A549 (cell line): ENCODE results near the gene GK2. TPM values are rescaled to one million over a fixed set of nuclear protein-coding genes. Genes with fewer than 3 reads are reported as not detected.

Experiments used
- ATAC-seq, 2 experiments: fragments of 200-7000 bp in 1 of 2; fragments of >200 bp in 1 of 2; cut with Nextera tagmentation in 1 of 2; cut with Tn5 transposase in 1 of 2; 3 replicates each; pipeline versions ENCODE4 v1.8.0 to v1.9.1; 2018 to 2020; ENCODE audit warnings: mild to moderate bottlenecking in 1 of 2, moderate library complexity in 1 of 2
- CTCF ChIA-PET: fragments of 300-600 bp; sonication (Branson Sonifier 250); formaldehyde crosslinking; extraction: SDS; loops from one replicate; lab custom pipeline; 2021; ENCODE audit warnings: antibody characterized with exemption, inconsistent platforms; lab: Yijun Ruan, JAX
- POLR2A ChIA-PET: fragments of 350-600 bp; formaldehyde crosslinking; extraction: SDS; loops from one replicate; lab custom pipeline; 2021; ENCODE audit warnings: antibody characterized with exemption, inconsistent platforms; lab: Yijun Ruan, JAX
- DNase-seq, 2 experiments: peaks; one replicate each; pipeline versions ENCODE4 v3.0.0 to v3.0.0-alpha.2; 2011 to 2016; ENCODE audit warnings: low read depth in 1 of 2, low spot score in 1 of 2
- FAIRE-seq: peaks from 2 replicates; lab custom pipeline; 2011; peaks lifted over from hg19 to GRCh38; lab: Jason Lieb, UNC
- H3K27ac ChIP-seq, 2 experiments: fragments of >200 bp; sonication (Bioruptor Twin); formaldehyde crosslinking; 3 replicates each; pipeline ENCODE4 v1.5.1; 2016 to 2017
- H3K4me1 ChIP-seq: fragments of >200 bp; sonication (Bioruptor Twin); formaldehyde crosslinking; 3 replicates; pipeline ENCODE4 v1.6.1; 2016
- H3K4me2 ChIP-seq: fragments of >200 bp; sonication (Bioruptor Twin); formaldehyde crosslinking; 3 replicates; pipeline ENCODE4 v1.6.1; 2016
- H3K4me3 ChIP-seq: fragments of >200 bp; sonication (Bioruptor Twin); formaldehyde crosslinking; 3 replicates; pipeline ENCODE4 v1.5.1; 2016
- H3K9me3 ChIP-seq: fragments of >200 bp; sonication (Bioruptor Twin); formaldehyde crosslinking; 3 replicates; pipeline ENCODE4 v1.6.1; 2016
- CBX2 ChIP-seq: fragments of 200-600 bp; sonication (generic); IDR thresholded peaks from 2 replicates; pipeline ENCODE4 v1.6.1; 2016; ENCODE audit warnings: low read depth, mild to moderate bottlenecking, borderline replicate concordance
- CEBPB ChIP-seq, 2 experiments: fragments of >200 bp in 1 of 2; sonication (Bioruptor Twin) in 1 of 2; formaldehyde crosslinking in 1 of 2; IDR thresholded peaks; 2 replicates each; pipeline ENCODE4 v1.6.1; 2012 to 2016
- CHD2 ChIP-seq: fragments of 150-350 bp; IDR thresholded peaks from 2 replicates; pipeline ENCODE4 v1.6.1; 2014; ENCODE audit warnings: low read length; ENCODE audit not compliant: partially characterized antibody
- EHF ChIP-seq: fragments of 250-450 bp; sonication (Bioruptor Pico); IDR thresholded peaks from 2 replicates; pipeline ENCODE4 v1.5.0; 2020; ENCODE audit warnings: mild to moderate bottlenecking
- EP300 ChIP-seq, 2 experiments: fragments of >200 bp; sonication (Bioruptor Twin); formaldehyde crosslinking; IDR thresholded peaks; 2 replicates in 1 of 2; 3 replicates in 1 of 2; pipeline ENCODE4 v1.6.1; 2016 to 2017
- FOSB ChIP-seq: fragments of 250-450 bp; sonication (Bioruptor Pico); IDR thresholded peaks from 2 replicates; pipeline ENCODE4 v1.5.0; 2020; ENCODE audit warnings: mild to moderate bottlenecking, moderate library complexity
- GATA3 ChIP-seq: IDR thresholded peaks from 2 replicates; pipeline ENCODE4 v1.6.1; 2012; ENCODE audit warnings: borderline replicate concordance
- HOXA7 ChIP-seq: fragments of 250-450 bp; sonication (Bioruptor Pico); IDR thresholded peaks from 2 replicates; pipeline ENCODE4 v1.5.0; 2020; ENCODE audit warnings: mild to moderate bottlenecking, moderate library complexity
- HOXB5 ChIP-seq: fragments of 250-450 bp; sonication (Bioruptor Pico); IDR thresholded peaks from 2 replicates; pipeline ENCODE4 v1.5.0; 2020; ENCODE audit warnings: mild to moderate bottlenecking, moderate library complexity
- JUN ChIP-seq, 2 experiments: fragments of >200 bp; sonication (Bioruptor Twin); formaldehyde crosslinking; IDR thresholded peaks; 2 replicates in 1 of 2; 3 replicates in 1 of 2; pipeline ENCODE4 v1.6.1; 2016 to 2017
- KDM5A ChIP-seq: fragments of 200-600 bp; sonication (generic); IDR thresholded peaks from 2 replicates; pipeline ENCODE4 v1.6.1; 2016; ENCODE audit warnings: antibody characterized with exemption, mild to moderate bottlenecking
- MAFK ChIP-seq: fragments of 450-650 bp; IDR thresholded peaks from 2 replicates; pipeline ENCODE4 v1.6.1; 2014; ENCODE audit not compliant: partially characterized antibody
- MYC ChIP-seq: IDR thresholded peaks from 2 replicates; pipeline ENCODE4 v1.6.1; 2012; ENCODE audit warnings: mild to moderate bottlenecking, inconsistent platforms, low read length, improper control_type of control experiment, borderline replicate concordance
- NPAS2 ChIP-seq: fragments of 250-450 bp; sonication (Bioruptor Pico); IDR thresholded peaks from 2 replicates; pipeline ENCODE4 v1.8.0; 2022; ENCODE audit warnings: mild to moderate bottlenecking, moderate library complexity, borderline replicate concordance
- POLR2AphosphoS2 ChIP-seq: conservative IDR thresholded peaks from 2 replicates; pipeline ENCODE4 v1.6.1; 2012; ENCODE audit warnings: low read length, improper control_type of control experiment, inconsistent platforms
- RAD21 ChIP-seq, 2 experiments: fragments of >200 bp in 1 of 2; sonication (Bioruptor Twin) in 1 of 2; formaldehyde crosslinking in 1 of 2; IDR thresholded peaks in 1 of 2; conservative IDR thresholded peaks in 1 of 2; 2 replicates in 1 of 2; 3 replicates in 1 of 2; pipeline ENCODE4 v1.6.1; 2012 to 2018; ENCODE audit warnings: inconsistent platforms in 1 of 2
- RARB ChIP-seq: fragments of 250-450 bp; sonication (Bioruptor Pico); IDR thresholded peaks from 2 replicates; pipeline ENCODE4 v1.8.0; 2021; ENCODE audit warnings: mild to moderate bottlenecking, moderate library complexity
- RCOR1 ChIP-seq: fragments of 150-350 bp; IDR thresholded peaks from 2 replicates; pipeline ENCODE4 v1.6.1; 2014; ENCODE audit warnings: antibody characterized with exemption, low read length, low read depth
- TP53 ChIP-seq: fragments of 250-450 bp; sonication (Bioruptor Pico); IDR thresholded peaks from 2 replicates; pipeline ENCODE4 v1.5.0; 2021; ENCODE audit warnings: mild to moderate bottlenecking, moderate library complexity
- WGBS: methylation state at CpG from one replicate; pipeline ENCODE4 v1.1.6; 2017; ENCODE audit errors: missing lambda C conversion rate; 5-methylcytosine and 5-hydroxymethylcytosine counted together
- polyA plus RNA-seq, 4 experiments: library from polyadenylated mRNA; depleted of rRNA in 3 of 4; stranded (reverse); fragments of >200 nt; fragmentation: RNase III in 1 of 4; extraction: RNeasy Plus Mini Kit Qiagen cat#74134 plus additional on column Dnase treatment in 1 of 4; gene quantifications; 2 replicates in 3 of 4; 3 replicates in 1 of 4; pipeline ENCODE4 v1.2.3, GENCODE V29; 2011 to 2017
- TF ChIP-seq, protein P1 (sequence below): fragments of >200 bp; sonication (Bioruptor Twin); formaldehyde crosslinking; IDR thresholded peaks from 2 replicates; pipeline ENCODE4 v1.6.1; 2016
- TF ChIP-seq, protein P2 (sequence below): fragments of 200-600 bp; sonication (generic); IDR thresholded peaks from 2 replicates; pipeline ENCODE4 v1.6.1; 2016; ENCODE audit warnings: antibody characterized with exemption, mild to moderate bottlenecking, moderate library complexity
- TF ChIP-seq, protein P3 (sequence below): fragments of 250-450 bp; sonication (Bioruptor Pico); IDR thresholded peaks from 2 replicates; pipeline ENCODE4 v1.5.0; 2021; ENCODE audit warnings: mild to moderate bottlenecking, moderate library complexity, borderline replicate concordance

GK2 gene
- polyA plus RNA-seq, 2 of the 4 experiments (the other 2 are of a cell fraction): not detected

DNA sequence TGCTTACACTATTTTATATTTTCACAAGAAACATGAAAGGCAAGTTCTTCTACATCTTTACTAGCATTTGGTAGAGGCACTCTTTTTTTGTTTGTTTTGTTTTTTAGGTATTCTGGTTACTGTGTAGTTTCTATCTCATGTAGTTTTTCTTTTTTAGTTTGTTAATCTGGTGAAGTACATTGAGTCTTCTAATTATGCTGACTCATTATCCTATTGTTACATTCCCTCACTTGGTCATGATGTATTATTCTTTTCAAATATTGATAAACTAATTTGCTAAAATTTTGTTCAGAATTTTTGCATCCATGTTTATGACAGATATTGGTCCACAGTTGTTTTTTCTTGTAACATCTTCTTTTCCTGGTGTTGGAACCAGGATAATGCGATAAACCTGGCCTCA lies 4.7 kb downstream of the GK2 start:
- TF ChIP-seq FOSB (CRISPR knock-in tag) (no peak), MAFK (peak; percentile 65)
- DNase-seq: no peak
- POLR2A ChIA-PET: no interaction called here
- 76% methylated on average over 1 of the region's 1 CpG for WGBS
- Histone ChIP-seq H3K4me2 (no peak overlapping the region), H3K4me3 (no peak overlapping the region), H3K9me3 (no peaks in the 10 kb centered on the region), H3K27ac (no peak overlapping the region), H3K4me1 (no peaks in the 10 kb centered on the region)
- CTCF ChIA-PET: no interaction called here
- no peak for ATAC-seq
- FAIRE-seq: no peak

GRCh38 chr4:79402332-79402851 lies 5.6 kb downstream of the GK2 start:
- DNase-seq (no peak), ATAC-seq (no peak), FAIRE-seq (no peak)
- H3K4me2 ChIP-seq: no peak overlapping the region
- no peaks in the 10 kb centered on the region for H3K4me1 ChIP-seq
- POLR2A ChIA-PET: no interaction called here
- TF ChIP-seq, protein P1, sequence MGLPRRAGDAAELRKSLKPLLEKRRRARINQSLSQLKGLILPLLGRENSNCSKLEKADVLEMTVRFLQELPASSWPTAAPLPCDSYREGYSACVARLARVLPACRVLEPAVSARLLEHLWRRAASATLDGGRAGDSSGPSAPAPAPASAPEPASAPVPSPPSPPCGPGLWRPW: no peak
- TF ChIP-seq NPAS2 (CRISPR knock-in tag): no peak
- no peak for TF ChIP-seq CBX2
- TF ChIP-seq HOXB5 (CRISPR knock-in tag): no peak
- TF ChIP-seq GATA3: no peak
- TF ChIP-seq, protein P2, sequence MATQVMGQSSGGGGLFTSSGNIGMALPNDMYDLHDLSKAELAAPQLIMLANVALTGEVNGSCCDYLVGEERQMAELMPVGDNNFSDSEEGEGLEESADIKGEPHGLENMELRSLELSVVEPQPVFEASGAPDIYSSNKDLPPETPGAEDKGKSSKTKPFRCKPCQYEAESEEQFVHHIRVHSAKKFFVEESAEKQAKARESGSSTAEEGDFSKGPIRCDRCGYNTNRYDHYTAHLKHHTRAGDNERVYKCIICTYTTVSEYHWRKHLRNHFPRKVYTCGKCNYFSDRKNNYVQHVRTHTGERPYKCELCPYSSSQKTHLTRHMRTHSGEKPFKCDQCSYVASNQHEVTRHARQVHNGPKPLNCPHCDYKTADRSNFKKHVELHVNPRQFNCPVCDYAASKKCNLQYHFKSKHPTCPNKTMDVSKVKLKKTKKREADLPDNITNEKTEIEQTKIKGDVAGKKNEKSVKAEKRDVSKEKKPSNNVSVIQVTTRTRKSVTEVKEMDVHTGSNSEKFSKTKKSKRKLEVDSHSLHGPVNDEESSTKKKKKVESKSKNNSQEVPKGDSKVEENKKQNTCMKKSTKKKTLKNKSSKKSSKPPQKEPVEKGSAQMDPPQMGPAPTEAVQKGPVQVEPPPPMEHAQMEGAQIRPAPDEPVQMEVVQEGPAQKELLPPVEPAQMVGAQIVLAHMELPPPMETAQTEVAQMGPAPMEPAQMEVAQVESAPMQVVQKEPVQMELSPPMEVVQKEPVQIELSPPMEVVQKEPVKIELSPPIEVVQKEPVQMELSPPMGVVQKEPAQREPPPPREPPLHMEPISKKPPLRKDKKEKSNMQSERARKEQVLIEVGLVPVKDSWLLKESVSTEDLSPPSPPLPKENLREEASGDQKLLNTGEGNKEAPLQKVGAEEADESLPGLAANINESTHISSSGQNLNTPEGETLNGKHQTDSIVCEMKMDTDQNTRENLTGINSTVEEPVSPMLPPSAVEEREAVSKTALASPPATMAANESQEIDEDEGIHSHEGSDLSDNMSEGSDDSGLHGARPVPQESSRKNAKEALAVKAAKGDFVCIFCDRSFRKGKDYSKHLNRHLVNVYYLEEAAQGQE: no peak
- no peak for TF ChIP-seq RCOR1
- TF ChIP-seq RAD21 (conservative IDR thresholded peaks at IDR 0.05 in 1 of 2, IDR thresholded peaks at IDR 0.05 in 1 of 2): no peak
- no peak for TF ChIP-seq RARB (CRISPR knock-in tag)
- TF ChIP-seq, protein P3, sequence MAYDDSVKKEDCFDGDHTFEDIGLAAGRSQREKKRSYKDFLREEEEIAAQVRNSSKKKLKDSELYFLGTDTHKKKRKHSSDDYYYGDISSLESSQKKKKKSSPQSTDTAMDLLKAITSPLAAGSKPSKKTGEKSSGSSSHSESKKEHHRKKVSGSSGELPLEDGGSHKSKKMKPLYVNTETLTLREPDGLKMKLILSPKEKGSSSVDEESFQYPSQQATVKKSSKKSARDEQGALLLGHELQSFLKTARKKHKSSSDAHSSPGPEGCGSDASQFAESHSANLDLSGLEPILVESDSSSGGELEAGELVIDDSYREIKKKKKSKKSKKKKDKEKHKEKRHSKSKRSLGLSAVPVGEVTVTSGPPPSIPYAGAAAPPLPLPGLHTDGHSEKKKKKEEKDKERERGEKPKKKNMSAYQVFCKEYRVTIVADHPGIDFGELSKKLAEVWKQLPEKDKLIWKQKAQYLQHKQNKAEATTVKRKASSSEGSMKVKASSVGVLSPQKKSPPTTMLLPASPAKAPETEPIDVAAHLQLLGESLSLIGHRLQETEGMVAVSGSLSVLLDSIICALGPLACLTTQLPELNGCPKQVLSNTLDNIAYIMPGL (CRISPR knock-in tag): no peak
- no peak for TF ChIP-seq CEBPB (IDR thresholded peaks at IDR 0.05)
- no peaks in the 10 kb centered on the region for H3K9me3 ChIP-seq
- CTCF ChIA-PET: no interaction called here
- no peak overlapping the region for H3K4me3 ChIP-seq
- H3K27ac ChIP-seq: no peak overlapping the region
- WGBS: 83% methylated on average over 1 of the region's 1 CpG

- H3K4me1 ChIP-seq: no peaks in the 10 kb centered on the region
- POLR2A ChIA-PET: no interaction called here
- CTCF ChIA-PET: no interaction called here
Measured at GRCh38 chr4:79399076-79399475, 9.0 kb downstream of the GK2 start.

More at GRCh38 chr4:79399076-79399475, 9.0 kb downstream of the GK2 start:
- DNase-seq (no peak), ATAC-seq (no peak), FAIRE-seq (no peak)
- TF ChIP-seq, protein P3 (CRISPR knock-in tag): no peak
- TF ChIP-seq EHF (CRISPR knock-in tag) (no peak), MYC (no peak), JUN (IDR thresholded peaks at IDR 0.05) (no peak), RAD21 (conservative IDR thresholded peaks at IDR 0.05 in 1 of 2, IDR thresholded peaks at IDR 0.05 in 1 of 2) (no peak), EP300 (IDR thresholded peaks at IDR 0.05) (no peak), GATA3 (no peak), KDM5A (no peak), TP53 (no peak), HOXA7 (no peak), POLR2AphosphoS2 (no peak), CHD2 (no peak), HOXB5 (CRISPR knock-in tag) (no peak)
- Histone ChIP-seq H3K4me3 (no peak overlapping the region), H3K4me2 (no peak overlapping the region), H3K9me3 (no peaks in the 10 kb centered on the region), H3K27ac (no peak overlapping the region)
- 0% methylated on average over 1 of the region's 1 CpG for WGBS
